Panc1 (cell line): ENCODE results near the gene IQSEC1. TPM values are rescaled to one million over a fixed set of nuclear protein-coding genes. Genes with fewer than 3 reads are reported as not detected.

ENCODE experiments used
- ATAC-seq: fragments of 200-7000 bp; cut with Tn5 transposase; 2 replicates; pipeline ENCODE4 v1.9.1; 2020; ENCODE audit warnings: mild to moderate bottlenecking, moderate library complexity
- BruUV-seq: library from RNA; stranded (reverse); fragments of 400-500 nt; replicated peaks from 2 replicates; lab custom pipeline; 2021; lab: Mats Ljungman, UMichigan
- CTCF ChIA-PET: fragments of 300-600 bp; sonication (Branson Sonifier 250); formaldehyde crosslinking; loops from one replicate; lab custom pipeline; 2022; ENCODE audit warnings: antibody characterized with exemption; lab: Charles Lee
- POLR2A ChIA-PET: fragments of 300-600 bp; sonication (Branson Sonifier 250); formaldehyde crosslinking; loops from one replicate; lab custom pipeline; 2022; ENCODE audit warnings: antibody characterized with exemption; lab: Charles Lee
- DNase-seq: peaks from one replicate; pipeline ENCODE4 v3.0.0-alpha.2; 2010; ENCODE audit warnings: low read depth, low spot score
- H3K27ac ChIP-seq: 2 replicates; pipeline ENCODE4 v1.5.1; 2011; ENCODE audit warnings: mild to moderate bottlenecking, low read length, inconsistent platforms
- H3K27me3 ChIP-seq: fragments of 200-500 bp; sonication (Bioruptor generic); 2 replicates; pipeline ENCODE4 v1.6.0; 2014; ENCODE audit warnings: low read length, inconsistent platforms; ENCODE audit not compliant: control insufficient read depth, insufficient read depth
- H3K36me3 ChIP-seq: fragments of 200-500 bp; sonication (Bioruptor generic); 2 replicates; pipeline ENCODE4 v1.5.1; 2014; ENCODE audit warnings: inconsistent platforms, mild to moderate bottlenecking, low read length, moderate library complexity; ENCODE audit not compliant: control insufficient read depth, insufficient read depth
- H3K4me1 ChIP-seq: 2 replicates; pipeline ENCODE4 v1.5.1; 2011; ENCODE audit warnings: inconsistent platforms, mild to moderate bottlenecking, low read length, moderate library complexity; ENCODE audit not compliant: control insufficient read depth, insufficient read depth
- H3K4me3 ChIP-seq, 2 experiments: 2 replicates each; pipeline ENCODE4 v1.5.1; 2011 to 2012; ENCODE audit warnings: low read depth in 2 of 2, low read length in 2 of 2, mild to moderate bottlenecking in 2 of 2, inconsistent platforms in 1 of 2, moderate library complexity in 1 of 2
- H3K9me3 ChIP-seq: fragments of 200-500 bp; sonication (Bioruptor generic); 2 replicates; pipeline ENCODE4 v1.5.1; 2014; ENCODE audit warnings: low read depth, mild to moderate bottlenecking, inconsistent platforms, low read length, moderate library complexity; ENCODE audit not compliant: control insufficient read depth, insufficient read depth
- POLR2AphosphoS5 ChIP-seq: IDR thresholded peaks from 2 replicates; pipeline ENCODE4 v1.6.1; 2012; ENCODE audit warnings: mild to moderate bottlenecking, low read depth, low read length, moderate library complexity
- SIN3A ChIP-seq: IDR thresholded peaks from 2 replicates; pipeline ENCODE4 v1.6.1; 2012; ENCODE audit warnings: low read depth, mild to moderate bottlenecking, low read length, moderate library complexity, borderline replicate concordance; ENCODE audit not compliant: insufficient read depth
- TCF7L2 ChIP-seq: IDR thresholded peaks from 2 replicates; pipeline ENCODE4 v1.6.1; 2011; ENCODE audit warnings: mild to moderate bottlenecking, low read depth, low read length, inconsistent platforms
- in situ Hi-C: cut with HindIII; loops from 2 replicates; pipeline ENCODE4 v1.10.0; 2016; ENCODE audit warnings: low sequenced_read_pairs, low pct_unique_long_range_greater_than_20kb
- intact Hi-C: fragments of 100-400 bp; cut with micrococcal nuclease; formaldehyde crosslinking; loops from one replicate; pipeline ENCODE4 v1.10.0; 2022; ENCODE audit not compliant: unreplicated experiment
- total RNA-seq: library from RNA; stranded (reverse); gene quantifications from one replicate; pipeline ENCODE4 v1.2.1, GENCODE V29; 2021; ENCODE audit not compliant: unreplicated experiment
- TF ChIP-seq, protein P1 (sequence below): fragments of 450-650 bp; IDR thresholded peaks from 2 replicates; pipeline ENCODE4 v1.5.1; 2017; ENCODE audit warnings: mild to moderate bottlenecking
- TF ChIP-seq, protein P2 (sequence below), 2 experiments: IDR thresholded peaks; 2 replicates each; pipeline ENCODE4 v1.6.1; 2011 to 2012; ENCODE audit warnings: low read depth in 2 of 2, control low read depth in 1 of 2, low read length in 1 of 2, mild to moderate bottlenecking in 1 of 2, moderate library complexity in 1 of 2; ENCODE audit not compliant: insufficient read depth in 1 of 2

The IQSEC1 gene
- total RNA-seq, 1 experiment from 2014 or later: 28.4 TPM

DNA sequence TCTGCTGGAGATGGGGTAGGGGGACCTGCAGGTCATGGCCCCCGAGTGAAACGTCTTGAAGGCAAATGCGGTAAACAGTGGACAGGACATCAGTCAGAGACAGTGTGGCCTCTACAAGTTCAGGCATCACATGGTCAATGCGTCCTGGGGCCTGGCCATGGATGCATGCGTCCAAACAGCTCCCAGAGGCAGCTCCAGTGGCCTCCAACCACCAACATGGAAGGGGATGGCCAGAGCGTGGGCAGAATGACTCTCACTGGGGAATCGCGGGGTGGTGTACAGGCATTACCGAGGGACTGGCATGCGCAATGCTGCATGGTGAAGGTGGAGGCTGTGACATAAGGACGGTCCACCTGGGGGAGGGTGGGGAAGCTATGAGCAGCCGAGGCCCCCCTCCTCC, 35.6 kb upstream of the IQSEC1 start:
- in situ Hi-C loops: no loop called here
- no TSS peak for BruUV-seq
- H3K27ac ChIP-seq: peak overlapping the region; percentile 68

DNA sequence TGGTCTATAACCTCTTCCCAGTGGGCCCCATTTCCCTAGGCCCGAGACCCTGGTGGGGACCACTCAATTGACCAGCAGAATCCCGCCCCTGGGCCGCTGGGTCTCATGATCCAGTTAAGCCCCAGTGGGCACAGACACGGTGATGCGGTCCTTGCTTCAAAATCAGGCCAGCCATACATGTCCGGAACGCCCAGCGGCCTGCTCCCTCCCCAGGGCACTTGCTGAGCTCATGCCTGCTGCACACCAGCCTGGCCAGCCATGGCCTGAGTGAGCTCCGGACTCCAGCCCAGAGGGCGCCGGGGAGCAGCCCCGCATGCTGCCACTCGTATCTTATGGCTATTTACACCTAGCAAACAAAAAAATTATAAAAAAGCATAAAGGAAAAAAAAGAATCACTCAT, 34.4 kb upstream of the IQSEC1 start:
- Histone ChIP-seq H3K27me3 (no peaks in the 10 kb centered on the region), H3K4me1 (peaks cover 47% of the 10 kb centered on the region), H3K4me3 (no peak overlapping the region), H3K27ac (peak overlapping the region; percentile 68), H3K9me3 (no peaks in the 10 kb centered on the region), H3K36me3 (no peaks in the 10 kb centered on the region)
- ATAC-seq (no peak), DNase-seq (no peak)
- intact Hi-C loops (no loop called here), in situ Hi-C loops (no loop called here)
- no TSS peak for BruUV-seq
- ChIA-PET POLR2A (no interaction called here), CTCF (no interaction called here)
- TF ChIP-seq SIN3A: no peak
- no peak for TF ChIP-seq POLR2AphosphoS5
- no peak for TF ChIP-seq TCF7L2
- TF ChIP-seq, protein P1, sequence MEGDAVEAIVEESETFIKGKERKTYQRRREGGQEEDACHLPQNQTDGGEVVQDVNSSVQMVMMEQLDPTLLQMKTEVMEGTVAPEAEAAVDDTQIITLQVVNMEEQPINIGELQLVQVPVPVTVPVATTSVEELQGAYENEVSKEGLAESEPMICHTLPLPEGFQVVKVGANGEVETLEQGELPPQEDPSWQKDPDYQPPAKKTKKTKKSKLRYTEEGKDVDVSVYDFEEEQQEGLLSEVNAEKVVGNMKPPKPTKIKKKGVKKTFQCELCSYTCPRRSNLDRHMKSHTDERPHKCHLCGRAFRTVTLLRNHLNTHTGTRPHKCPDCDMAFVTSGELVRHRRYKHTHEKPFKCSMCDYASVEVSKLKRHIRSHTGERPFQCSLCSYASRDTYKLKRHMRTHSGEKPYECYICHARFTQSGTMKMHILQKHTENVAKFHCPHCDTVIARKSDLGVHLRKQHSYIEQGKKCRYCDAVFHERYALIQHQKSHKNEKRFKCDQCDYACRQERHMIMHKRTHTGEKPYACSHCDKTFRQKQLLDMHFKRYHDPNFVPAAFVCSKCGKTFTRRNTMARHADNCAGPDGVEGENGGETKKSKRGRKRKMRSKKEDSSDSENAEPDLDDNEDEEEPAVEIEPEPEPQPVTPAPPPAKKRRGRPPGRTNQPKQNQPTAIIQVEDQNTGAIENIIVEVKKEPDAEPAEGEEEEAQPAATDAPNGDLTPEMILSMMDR: peak; percentile 58; the same call in 1 of the 2 replicates
- TF ChIP-seq, protein P2, sequence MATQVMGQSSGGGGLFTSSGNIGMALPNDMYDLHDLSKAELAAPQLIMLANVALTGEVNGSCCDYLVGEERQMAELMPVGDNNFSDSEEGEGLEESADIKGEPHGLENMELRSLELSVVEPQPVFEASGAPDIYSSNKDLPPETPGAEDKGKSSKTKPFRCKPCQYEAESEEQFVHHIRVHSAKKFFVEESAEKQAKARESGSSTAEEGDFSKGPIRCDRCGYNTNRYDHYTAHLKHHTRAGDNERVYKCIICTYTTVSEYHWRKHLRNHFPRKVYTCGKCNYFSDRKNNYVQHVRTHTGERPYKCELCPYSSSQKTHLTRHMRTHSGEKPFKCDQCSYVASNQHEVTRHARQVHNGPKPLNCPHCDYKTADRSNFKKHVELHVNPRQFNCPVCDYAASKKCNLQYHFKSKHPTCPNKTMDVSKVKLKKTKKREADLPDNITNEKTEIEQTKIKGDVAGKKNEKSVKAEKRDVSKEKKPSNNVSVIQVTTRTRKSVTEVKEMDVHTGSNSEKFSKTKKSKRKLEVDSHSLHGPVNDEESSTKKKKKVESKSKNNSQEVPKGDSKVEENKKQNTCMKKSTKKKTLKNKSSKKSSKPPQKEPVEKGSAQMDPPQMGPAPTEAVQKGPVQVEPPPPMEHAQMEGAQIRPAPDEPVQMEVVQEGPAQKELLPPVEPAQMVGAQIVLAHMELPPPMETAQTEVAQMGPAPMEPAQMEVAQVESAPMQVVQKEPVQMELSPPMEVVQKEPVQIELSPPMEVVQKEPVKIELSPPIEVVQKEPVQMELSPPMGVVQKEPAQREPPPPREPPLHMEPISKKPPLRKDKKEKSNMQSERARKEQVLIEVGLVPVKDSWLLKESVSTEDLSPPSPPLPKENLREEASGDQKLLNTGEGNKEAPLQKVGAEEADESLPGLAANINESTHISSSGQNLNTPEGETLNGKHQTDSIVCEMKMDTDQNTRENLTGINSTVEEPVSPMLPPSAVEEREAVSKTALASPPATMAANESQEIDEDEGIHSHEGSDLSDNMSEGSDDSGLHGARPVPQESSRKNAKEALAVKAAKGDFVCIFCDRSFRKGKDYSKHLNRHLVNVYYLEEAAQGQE (IDR thresholded peaks at IDR 0.05; ENCODE audit: insufficient read depth in 1 of 2, low read depth in 2 of 2, low read length in 1 of 2): no peak

More for the DNA sequence above, 35.6 kb upstream of the IQSEC1 start:
- H3K27me3 ChIP-seq: no peaks in the 10 kb centered on the region
- intact Hi-C loops: no loop called here
- ATAC-seq: no peak
- H3K4me1 ChIP-seq: peaks cover 49% of the 10 kb centered on the region
- POLR2A ChIA-PET: no interaction called here
- DNase-seq: no peak
- no peak for TF ChIP-seq SIN3A
- H3K4me3 ChIP-seq: no peak overlapping the region
- no peaks in the 10 kb centered on the region for H3K9me3 ChIP-seq
- H3K36me3 ChIP-seq: no peaks in the 10 kb centered on the region
- CTCF ChIA-PET: no interaction called here

DNA sequence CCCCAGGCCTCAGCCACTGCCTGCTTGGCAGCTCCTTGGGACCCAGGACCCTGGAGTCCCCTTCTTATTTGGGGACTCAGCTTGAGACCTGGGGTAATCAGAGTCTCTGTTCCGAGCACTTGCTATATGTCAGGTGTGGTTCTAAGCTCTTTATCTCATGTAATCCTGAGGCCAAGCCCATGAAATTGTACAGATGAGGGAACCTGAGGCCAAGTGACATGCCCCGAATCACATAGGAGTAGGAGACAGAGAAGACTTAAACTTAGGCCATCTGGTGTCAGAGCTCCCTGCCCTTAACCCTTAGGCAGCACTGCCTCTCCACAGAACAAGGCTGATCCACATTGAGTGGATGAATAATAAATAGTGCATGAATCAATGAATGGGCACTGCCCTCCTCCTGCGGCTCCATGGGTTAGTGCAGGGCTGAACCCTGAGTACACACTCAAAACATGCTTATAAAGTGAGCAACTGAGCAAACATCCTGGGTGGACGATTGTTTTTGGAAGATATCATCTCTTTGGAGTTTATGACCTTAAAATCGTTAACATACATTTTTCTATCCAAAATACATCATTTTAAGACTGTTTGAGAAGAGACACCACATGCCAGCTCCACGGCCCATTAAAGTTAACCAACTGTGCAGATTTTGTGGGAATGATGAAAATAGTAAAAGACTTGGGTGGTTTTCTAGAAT, 33.2 kb upstream of the IQSEC1 start:
- in situ Hi-C loops (no loop called here), intact Hi-C loops (no loop called here)
- H3K4me1 ChIP-seq: peaks cover 35% of the 10 kb centered on the region
- TF ChIP-seq, protein P1: no peak
- peak; percentile 79 for TF ChIP-seq TCF7L2
- CTCF ChIA-PET: interaction anchor here (0.6 to 1.1 kb wide), 2 partner anchors 14 to 21 kb away, joined by 3 to 4 read pairs; no protein-coding TSS in a partner anchor
- peak overlapping the region; percentile 77 for H3K27ac ChIP-seq
- no TSS peak for BruUV-seq
- ATAC-seq: peak; percentile 80
- POLR2A ChIA-PET: no interaction called here
- H3K36me3 ChIP-seq: no peaks in the 10 kb centered on the region
- H3K27me3 ChIP-seq: no peaks in the 10 kb centered on the region
- H3K4me3 ChIP-seq: no peak overlapping the region
- peak; percentile 69 for DNase-seq
- H3K9me3 ChIP-seq: no peaks in the 10 kb centered on the region
